GM19193 (cell line): ENCODE data around the gene ARNT2.

Experiments
- POLR2A ChIP-seq: IDR thresholded peaks from 4 replicates; pipeline ENCODE4 v1.6.1; 2011; ENCODE audit not compliant: insufficient read depth, insufficient read length; ENCODE audit errors: extremely low read depth

The ARNT2 gene

GRCh38 chr15:80401456-80401855 lies 2.7 kb upstream of the ARNT2 start:
- no peak for TF ChIP-seq POLR2A

DNA sequence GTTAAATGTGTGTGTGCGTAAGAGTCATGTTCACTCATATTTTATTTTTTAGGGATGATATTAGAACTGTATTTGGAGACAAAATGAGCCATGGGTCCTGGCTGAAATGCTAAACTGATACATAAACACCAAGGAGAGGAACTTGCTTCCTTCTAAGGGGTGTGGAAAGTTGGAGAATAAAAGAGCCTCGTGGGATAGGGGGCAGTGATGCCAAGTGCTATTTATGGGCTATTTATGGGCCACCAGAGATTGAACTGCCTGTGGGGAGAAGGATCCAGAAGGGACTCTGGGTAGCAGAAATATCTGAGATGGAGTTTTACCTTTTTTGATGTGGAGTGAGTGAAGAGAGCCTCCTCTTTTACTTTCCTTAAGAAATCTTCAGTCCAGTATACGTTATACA lies 1.8 kb upstream of the ARNT2 start:
- TF ChIP-seq POLR2A, result no peak

DNA sequence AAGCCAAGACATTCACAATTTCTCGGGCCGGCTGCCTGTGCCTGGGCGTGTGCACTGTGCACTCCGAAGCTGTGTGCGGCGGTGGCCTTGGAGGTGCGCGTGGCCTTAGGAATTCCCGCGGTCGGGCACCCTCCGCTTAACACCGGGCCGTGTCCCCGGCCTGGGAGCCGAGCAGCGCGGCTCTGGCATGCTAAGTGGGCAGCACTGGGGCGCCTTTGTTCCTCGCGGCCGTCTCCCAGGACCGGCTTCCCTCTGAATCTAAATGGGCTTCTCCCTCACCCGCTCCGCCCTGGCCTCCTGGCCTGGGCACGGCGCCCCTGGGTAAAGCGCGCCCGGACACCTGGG lies 498 bp upstream of the ARNT2 start:
- TF ChIP-seq POLR2A, result no peak

DNA sequence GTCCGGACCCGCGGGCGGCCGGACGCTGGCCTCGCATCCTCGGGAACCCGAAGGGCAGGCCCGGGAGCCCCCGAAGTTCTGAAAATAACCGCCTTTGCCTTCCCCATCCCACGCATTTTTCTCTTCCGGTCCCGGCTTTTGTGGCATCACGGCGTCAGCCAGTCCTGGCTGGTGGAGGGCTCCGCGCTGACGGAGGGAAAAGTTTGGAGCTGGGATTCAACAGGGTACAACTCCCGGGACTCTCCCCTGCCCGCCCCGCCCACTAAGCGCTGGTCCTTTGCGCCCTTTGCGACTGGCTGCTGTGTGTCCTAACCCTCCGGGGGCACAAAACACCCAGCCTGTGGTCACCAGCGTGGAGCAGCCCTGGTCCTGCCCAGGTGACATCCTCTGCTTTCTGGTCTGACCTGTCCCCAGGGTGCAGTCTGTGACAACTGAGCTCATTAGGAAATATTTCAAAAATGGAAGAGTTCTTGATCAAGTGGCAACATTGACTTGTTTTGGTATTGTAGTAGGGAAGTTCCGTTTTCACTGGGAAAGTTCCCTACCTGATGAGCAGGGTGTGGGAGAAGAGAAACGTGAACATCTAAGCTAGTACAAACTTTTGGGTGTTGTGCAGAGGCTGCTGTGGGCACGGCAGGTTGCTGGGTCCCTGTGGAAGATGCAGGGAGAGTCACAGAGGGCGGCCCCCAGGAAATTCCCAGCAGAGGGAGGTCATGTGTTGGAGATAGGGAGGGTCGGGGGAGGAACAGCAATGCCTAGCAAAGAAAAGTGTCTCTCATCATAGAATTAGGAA lies 775 bp downstream of the ARNT2 start:
- no peak for TF ChIP-seq POLR2A

DNA sequence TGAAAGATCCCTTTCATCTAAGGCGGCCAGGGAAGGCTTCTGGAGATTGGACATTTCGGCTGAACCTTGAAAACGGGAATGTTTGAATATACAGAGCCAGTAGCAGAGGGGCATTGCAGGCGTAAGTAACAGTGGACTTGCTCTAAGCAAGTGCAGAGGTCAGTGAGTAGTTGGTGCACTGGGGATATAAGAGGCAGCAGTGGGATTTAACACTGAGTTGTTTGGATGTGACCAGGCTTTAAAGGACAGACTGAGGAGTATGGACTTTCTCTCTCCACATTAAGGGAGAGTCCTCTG lies 1.3 kb downstream of the ARNT2 start:
- TF ChIP-seq POLR2A, result no peak

- no peak for TF ChIP-seq POLR2A
Observed at GRCh38 chr15:80405970-80406369, 1.8 kb downstream of the ARNT2 start.

- TF ChIP-seq POLR2A, result no peak
Observed at GRCh38 chr15:80411788-80412288, 7.7 kb downstream of the ARNT2 start.

- no peak for TF ChIP-seq POLR2A
Observed at GRCh38 chr15:80414546-80415357, 10.6 kb downstream of the ARNT2 start.

- no peak for TF ChIP-seq POLR2A
Observed at GRCh38 chr15:80415358-80415670, 11.1 kb downstream of the ARNT2 start.

GRCh38 chr15:80416702-80417101 lies 12.5 kb downstream of the ARNT2 start:
- TF ChIP-seq POLR2A, result no peak

DNA sequence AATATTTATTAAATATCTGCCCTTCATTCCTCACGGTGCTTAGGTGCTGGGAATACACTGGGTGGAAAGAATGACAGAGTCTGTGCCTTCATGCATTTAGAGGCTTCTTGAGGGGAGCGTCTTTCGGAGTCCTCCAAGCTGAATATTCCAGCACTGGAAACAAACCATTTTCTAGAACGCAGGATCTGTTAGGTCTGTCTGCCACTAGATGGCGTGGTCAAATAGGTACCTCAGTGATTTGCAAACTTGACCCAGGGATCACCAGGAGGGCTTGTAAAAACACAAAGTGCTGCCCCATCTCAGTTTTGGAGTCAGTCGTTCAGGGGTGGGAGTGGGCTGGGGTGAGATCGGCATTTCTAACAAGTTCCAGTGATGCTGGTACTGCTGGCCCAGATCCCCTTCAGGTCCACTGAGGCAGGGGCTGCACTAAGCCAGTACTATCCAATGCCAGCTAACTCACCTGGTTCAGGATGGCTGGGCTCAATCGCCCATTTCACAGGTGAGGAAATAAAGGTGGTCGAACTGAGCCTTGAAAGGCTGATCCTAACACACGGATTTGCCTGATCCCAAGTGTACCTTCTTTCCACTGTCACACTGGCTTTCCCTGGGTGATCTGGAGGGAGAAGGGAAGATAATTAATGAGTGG lies 14.8 kb downstream of the ARNT2 start:
- TF ChIP-seq POLR2A, result no peak

- no peak for TF ChIP-seq POLR2A
Observed at GRCh38 chr15:80419546-80419945, 15.4 kb downstream of the ARNT2 start.

DNA sequence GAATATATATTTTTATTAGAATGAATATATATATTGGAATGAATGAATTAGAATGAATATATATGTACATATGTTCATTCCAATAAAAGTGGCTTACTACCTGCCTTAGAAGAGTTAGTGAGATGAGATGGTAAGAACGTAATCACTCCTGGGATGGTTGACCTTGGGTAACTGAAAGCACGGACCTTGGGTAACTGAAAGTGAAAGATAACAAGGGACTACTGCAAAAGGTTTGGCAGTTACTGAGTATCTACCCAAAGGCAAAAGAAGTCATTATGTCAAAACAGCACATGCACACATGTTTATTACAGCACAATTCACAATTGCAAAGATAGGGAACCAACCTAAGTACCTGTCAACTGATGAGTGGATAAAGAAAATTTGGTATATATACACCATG lies 16.5 kb downstream of the ARNT2 start:
- TF ChIP-seq POLR2A, result no peak

GRCh38 chr15:80423215-80423614 lies 19.0 kb downstream of the ARNT2 start:
- no peak for TF ChIP-seq POLR2A

DNA sequence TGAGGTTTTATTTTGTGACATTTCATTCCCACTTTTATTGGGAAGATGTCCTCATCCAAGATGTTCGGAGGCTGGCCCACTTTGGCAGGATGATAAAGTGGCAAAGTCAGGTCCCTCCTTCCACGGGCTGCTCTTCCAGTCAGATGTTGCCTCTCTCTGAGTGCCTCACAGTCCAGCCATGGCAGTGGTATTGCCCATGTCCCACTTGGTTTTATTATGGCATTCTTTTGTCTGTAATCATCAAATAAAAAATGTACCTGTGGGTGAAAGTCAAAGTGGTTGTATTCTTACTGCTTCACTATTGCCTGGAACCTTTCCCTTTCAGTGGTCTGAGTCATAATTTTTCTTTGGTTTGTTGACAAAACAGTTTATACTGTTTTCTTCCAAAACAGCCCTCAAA lies 20.2 kb downstream of the ARNT2 start:
- no peak for TF ChIP-seq POLR2A

GRCh38 chr15:80426316-80426715 lies 22.1 kb downstream of the ARNT2 start:
- no peak for TF ChIP-seq POLR2A

DNA sequence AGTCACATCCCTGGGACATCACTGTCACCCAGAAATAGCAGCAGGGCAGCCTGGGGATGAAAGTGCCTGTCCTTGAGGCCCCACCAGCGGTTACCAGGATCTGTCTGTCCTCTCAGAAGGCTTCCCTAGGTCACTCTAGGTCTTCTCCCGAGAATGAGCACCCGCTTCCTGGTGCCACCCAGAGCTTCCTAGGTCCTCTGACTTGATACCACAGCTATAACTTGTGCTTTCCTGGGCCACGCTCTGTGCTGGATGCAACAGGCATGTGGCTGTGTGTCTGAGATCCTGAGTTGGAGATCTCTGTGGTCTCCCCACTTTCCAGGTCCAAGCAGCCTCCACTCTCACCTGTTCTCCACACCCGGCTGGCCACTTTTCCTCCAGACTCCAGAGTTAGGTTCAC lies 25.8 kb downstream of the ARNT2 start:
- TF ChIP-seq POLR2A, result no peak
